GM21515 (cell line): ENCODE data around the gene KRTAP22-2.

Experiments used
- ATAC-seq: cut with Tn5 transposase; IDR thresholded peaks from one replicate; pipeline ENCODE4 v1.9.1; 2021; ENCODE audit not compliant: unreplicated experiment

Gene KRTAP22-2

DNA sequence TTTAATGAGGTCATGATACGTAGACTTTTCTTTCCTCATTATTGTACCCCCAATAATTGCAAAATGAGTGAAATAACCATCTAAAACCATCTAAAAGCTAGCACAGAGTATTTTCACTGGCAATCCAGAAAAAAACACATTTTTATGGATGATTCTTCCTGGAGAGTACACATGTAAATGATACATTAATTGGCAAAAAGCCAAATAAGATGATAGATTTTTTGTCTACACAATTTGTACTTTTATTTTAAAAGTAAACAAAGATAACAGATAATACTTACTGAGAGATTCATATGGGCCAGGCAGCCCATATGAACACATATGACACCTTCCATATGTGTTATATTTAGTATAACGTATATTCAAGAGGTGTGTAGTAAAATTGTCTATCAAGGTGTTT lies 26.6 kb downstream of the KRTAP22-2 start:
- no peak for ATAC-seq

GRCh38 chr21:30563072-30563471 lies 27.1 kb downstream of the KRTAP22-2 start:
- no peak for ATAC-seq

DNA sequence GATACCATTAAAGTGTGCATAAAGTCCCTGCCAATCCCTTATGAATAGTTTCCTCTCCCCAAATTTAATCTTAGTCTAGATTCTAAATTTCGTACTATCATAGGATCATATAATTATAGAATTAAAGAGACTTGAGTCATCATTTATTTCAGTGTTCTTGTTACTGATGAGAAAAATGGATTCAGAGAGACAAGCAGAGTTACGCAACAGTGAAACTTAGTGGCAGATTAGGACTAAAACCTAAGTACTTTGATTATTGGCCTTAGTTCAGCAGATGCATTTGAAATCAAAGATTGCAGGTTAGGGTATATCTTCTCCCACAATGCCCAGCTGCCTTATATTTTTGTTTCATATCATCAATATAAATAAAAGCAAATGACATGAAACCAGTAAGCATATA lies 28.2 kb downstream of the KRTAP22-2 start:
- ATAC-seq = no peak

DNA sequence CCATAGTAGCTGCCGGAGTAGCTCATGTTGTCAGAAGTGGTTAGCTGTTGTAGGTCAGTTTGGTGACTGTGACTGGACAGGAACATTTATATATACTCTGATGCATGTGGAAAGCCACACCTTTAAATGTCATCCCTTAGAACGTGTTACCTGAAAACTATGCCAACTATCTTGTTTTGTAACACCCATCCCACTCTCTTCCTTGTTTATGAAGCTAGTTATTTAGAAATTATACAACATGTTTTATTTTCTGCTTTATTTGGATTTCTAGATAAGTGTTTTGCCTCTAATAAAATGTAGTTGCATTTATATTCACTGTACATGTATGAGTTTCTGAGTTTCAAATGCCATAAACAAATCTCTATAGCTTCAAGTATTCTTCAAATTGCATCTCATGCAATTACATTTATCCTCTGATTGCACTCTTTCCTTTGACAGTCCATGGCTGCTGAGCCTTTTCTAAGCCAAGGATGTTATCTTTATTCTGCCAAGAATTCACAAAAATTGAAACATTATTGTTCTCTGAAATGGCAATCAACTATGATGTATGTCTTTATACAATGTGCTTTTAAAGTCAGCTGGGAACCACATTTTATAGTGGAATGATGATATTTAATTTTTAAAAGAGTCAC lies 28.8 kb downstream of the KRTAP22-2 start, which contains the start of gene KRTAP19-7:
TSS of gene KRTAP19-7 (minus strand) at position 51 of the 632 bp plus-strand sequence. CDS start at position 26, 25 bp downstream.
- no peak for ATAC-seq

- ATAC-seq = no peak
Measured at GRCh38 chr21:30555095-30555494, 35.1 kb downstream of the KRTAP22-2 start.

DNA sequence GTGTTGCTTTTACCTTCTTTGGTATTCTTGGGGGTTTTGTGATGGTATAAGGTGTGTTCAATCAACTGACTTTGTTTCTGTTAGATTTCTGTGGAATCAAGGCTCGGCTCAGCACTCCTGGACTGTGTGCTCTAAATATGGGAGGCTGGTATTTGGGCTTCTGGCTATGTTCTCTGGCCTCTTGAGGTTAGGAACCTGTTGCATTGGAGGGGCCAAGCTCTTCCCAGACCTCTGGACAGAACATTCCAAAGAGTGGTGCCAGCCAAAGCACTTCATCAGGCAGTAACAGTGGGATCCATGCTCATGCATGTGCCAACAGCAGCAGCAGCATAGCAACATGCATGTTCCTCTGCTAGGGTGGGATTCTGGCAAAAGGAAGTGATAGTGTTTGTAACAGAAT lies 37.4 kb downstream of the KRTAP22-2 start:
- ATAC-seq = no peak

GRCh38 chr21:30541764-30542163 lies 48.4 kb downstream of the KRTAP22-2 start, which contains the start of gene KRTAP19-6:
Gene KRTAP19-6 (minus strand): TSS chr21:30541864. CDS start chr21:30541833, 31 bp downstream.
- no peak for ATAC-seq
